ENCODE measurements around the gene IQSEC3.
"Not testable (repeated sequence)": the region's sequence is repeated elsewhere in the genome, so short reads cannot be mapped to it uniquely, and the experiment has no call there.

The IQSEC3 gene

GRCh38 chr12:66428-66781 lies at the start of gene IQSEC3:
TSS of gene IQSEC3 (plus strand) at chr12:66767. CDS start at chr12:66883, 116 bp downstream.
- not testable (repeated sequence) for DNase-seq

GRCh38 chr12:17370-18340 lies 48.9 kb upstream of the IQSEC3 start:
- not testable (repeated sequence) for DNase-seq

GRCh38 chr12:18821-19567 lies 47.6 kb upstream of the IQSEC3 start:
- not testable (repeated sequence) for DNase-seq

- not testable (repeated sequence) for DNase-seq
Measured at GRCh38 chr12:19906-20305, 46.7 kb upstream of the IQSEC3 start.

- DNase-seq = no peak
Measured at GRCh38 chr12:20757-21156, 45.8 kb upstream of the IQSEC3 start.

- no peak for DNase-seq
Measured at GRCh38 chr12:21301-22189, 45.0 kb upstream of the IQSEC3 start.

GRCh38 chr12:22190-22529 lies 44.4 kb upstream of the IQSEC3 start:
- DNase-seq = no peak

GRCh38 chr12:22530-23201 lies 43.9 kb upstream of the IQSEC3 start:
- DNase-seq = no peak

GRCh38 chr12:27904-28303 lies 38.7 kb upstream of the IQSEC3 start:
- not testable (repeated sequence) for DNase-seq

GRCh38 chr12:38775-39174 lies 27.8 kb upstream of the IQSEC3 start:
- not testable (repeated sequence) for DNase-seq

GRCh38 chr12:39555-40265 lies 26.9 kb upstream of the IQSEC3 start:
- not testable (repeated sequence) for DNase-seq

GRCh38 chr12:44352-44751 lies 22.2 kb upstream of the IQSEC3 start:
- not testable (repeated sequence) for DNase-seq

GRCh38 chr12:45235-45990 lies 21.2 kb upstream of the IQSEC3 start:
- DNase-seq = not testable (repeated sequence)

GRCh38 chr12:45991-46358 lies 20.6 kb upstream of the IQSEC3 start:
- DNase-seq = not testable (repeated sequence)

GRCh38 chr12:46542-46941 lies 20.0 kb upstream of the IQSEC3 start:
- not testable (repeated sequence) for DNase-seq

GRCh38 chr12:47699-48226 lies 18.8 kb upstream of the IQSEC3 start:
- not testable (repeated sequence) for DNase-seq

- DNase-seq = not testable (repeated sequence)
Measured at GRCh38 chr12:49149-49548, 17.4 kb upstream of the IQSEC3 start.

GRCh38 chr12:51087-51486 lies 15.5 kb upstream of the IQSEC3 start:
- not testable (repeated sequence) for DNase-seq

GRCh38 chr12:51962-52361 lies 14.6 kb upstream of the IQSEC3 start:
- not testable (repeated sequence) for DNase-seq

Data from SW 1271 (cell line).